NB4 (cell line): ENCODE measurements around the gene MTHFR.

Experiments
- DNase-seq: peaks from one replicate; pipeline ENCODE4 v3.0.0; 2010; ENCODE audit warnings: low read depth
- H3K4me3 ChIP-seq: one replicate; pipeline ENCODE4 v1.5.1; 2011; ENCODE audit warnings: mild to moderate bottlenecking, low read depth, low read length, moderate library complexity
- MYC ChIP-seq: IDR thresholded peaks from 2 replicates; pipeline ENCODE4 v1.6.1; 2011; ENCODE audit warnings: low read depth, low read length
- POLR2A ChIP-seq: IDR thresholded peaks from 2 replicates; pipeline ENCODE4 v1.6.1; 2011; ENCODE audit warnings: mild to moderate bottlenecking; ENCODE audit not compliant: insufficient read length; ENCODE audit errors: extremely low read depth
- TF ChIP-seq, protein P1 (sequence below): IDR thresholded peaks from one replicate; pipeline ENCODE4 v1.5.1; 2012; ENCODE audit warnings: low read depth, low read length
- TF ChIP-seq, protein P2 (sequence below): IDR thresholded peaks from 2 replicates; pipeline ENCODE4 v1.6.1; 2011; ENCODE audit warnings: low read depth, low read length

Gene MTHFR

DNA sequence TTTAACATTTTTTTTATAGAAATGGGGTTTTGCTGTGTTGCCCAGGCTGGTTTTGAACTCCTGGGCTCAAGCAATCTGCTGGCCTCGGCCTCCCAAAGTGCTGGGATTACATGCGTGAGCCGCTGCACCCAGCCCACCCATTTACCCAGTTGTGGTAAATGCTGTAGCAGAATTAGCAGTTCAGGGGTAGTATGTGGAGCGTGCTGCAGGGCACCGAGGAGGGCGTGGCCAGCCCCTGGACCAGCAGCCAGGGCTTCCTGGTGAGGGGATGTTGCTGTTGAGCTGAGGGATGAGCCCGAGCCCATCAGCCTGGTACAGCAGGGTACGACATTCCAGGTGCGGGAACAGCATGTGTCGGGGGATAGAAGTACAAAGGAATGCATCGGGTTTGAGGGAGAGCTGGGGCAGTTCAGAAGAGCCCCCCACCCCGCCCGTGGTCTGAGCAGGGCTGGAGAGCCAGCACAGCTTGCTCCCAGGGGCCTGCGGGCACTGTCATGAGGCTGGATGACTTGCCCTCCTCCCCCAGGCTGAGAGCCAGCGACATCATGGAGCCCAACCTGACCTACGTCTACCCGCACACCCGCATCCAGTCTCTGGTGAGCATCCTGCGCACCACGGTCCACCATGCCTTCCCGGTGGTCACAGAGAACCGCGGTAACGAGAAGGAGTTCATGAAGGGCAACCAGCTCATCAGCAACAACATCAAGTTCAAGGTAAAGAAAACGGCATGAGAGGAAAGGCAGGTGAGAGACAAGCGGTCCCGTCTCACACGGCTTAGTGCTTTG is 29.9 kb upstream of the MTHFR start:
- TF ChIP-seq, protein P1, sequence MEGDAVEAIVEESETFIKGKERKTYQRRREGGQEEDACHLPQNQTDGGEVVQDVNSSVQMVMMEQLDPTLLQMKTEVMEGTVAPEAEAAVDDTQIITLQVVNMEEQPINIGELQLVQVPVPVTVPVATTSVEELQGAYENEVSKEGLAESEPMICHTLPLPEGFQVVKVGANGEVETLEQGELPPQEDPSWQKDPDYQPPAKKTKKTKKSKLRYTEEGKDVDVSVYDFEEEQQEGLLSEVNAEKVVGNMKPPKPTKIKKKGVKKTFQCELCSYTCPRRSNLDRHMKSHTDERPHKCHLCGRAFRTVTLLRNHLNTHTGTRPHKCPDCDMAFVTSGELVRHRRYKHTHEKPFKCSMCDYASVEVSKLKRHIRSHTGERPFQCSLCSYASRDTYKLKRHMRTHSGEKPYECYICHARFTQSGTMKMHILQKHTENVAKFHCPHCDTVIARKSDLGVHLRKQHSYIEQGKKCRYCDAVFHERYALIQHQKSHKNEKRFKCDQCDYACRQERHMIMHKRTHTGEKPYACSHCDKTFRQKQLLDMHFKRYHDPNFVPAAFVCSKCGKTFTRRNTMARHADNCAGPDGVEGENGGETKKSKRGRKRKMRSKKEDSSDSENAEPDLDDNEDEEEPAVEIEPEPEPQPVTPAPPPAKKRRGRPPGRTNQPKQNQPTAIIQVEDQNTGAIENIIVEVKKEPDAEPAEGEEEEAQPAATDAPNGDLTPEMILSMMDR, result no peak
- TF ChIP-seq POLR2A (no peak), MYC (no peak)
- TF ChIP-seq, protein P2, sequence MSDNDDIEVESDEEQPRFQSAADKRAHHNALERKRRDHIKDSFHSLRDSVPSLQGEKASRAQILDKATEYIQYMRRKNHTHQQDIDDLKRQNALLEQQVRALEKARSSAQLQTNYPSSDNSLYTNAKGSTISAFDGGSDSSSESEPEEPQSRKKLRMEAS, result no peak
- no peak for DNase-seq
- no peak overlapping the region for H3K4me3 ChIP-seq

DNA sequence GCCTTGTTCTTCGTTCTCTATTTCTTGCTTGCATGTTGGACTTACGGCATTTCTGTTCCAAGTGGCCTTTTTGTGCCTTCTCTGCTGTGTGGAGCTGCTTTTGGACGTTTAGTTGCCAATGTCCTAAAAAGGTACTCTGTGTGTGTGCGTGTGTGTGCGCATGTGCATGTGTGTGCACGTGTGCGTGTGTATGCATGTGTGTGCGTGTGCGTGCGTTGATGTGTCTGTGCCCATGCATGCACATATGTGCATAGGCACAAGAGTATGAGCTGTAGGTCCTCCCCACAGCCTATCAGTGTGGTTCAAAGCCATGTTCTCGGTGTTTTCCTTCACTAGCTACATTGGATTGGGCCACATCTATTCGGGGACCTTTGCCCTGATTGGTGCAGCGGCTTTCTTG is 28.1 kb upstream of the MTHFR start:
- TF ChIP-seq MYC (no peak), POLR2A (no peak)
- TF ChIP-seq, protein P1, result no peak
- TF ChIP-seq, protein P2, result no peak
- H3K4me3 ChIP-seq, result no peak overlapping the region
- DNase-seq, result no peak

DNA sequence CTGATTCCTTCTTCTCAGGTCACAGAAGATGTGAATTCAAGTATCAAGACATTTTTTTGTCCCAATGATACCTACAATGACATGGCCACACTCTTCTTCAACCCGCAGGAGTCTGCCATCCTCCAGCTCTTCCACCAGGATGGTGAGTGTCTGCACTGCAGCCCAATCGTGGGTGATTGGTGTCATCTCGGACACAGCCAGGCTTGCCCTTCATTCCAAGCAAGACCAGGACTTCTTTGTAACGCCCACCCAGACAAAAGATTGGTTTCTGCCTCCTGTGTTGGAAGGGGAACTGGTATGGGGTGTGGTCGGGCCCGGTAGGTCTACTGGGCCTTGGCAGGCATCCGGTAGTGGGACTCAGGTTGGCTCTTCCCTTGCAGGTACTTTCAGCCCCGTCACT is 27.7 kb upstream of the MTHFR start:
- DNase-seq, result no peak
- no peak overlapping the region for H3K4me3 ChIP-seq
- TF ChIP-seq POLR2A, result no peak
- no peak for TF ChIP-seq MYC
- TF ChIP-seq, protein P1, result no peak
- TF ChIP-seq, protein P2, result no peak

DNA sequence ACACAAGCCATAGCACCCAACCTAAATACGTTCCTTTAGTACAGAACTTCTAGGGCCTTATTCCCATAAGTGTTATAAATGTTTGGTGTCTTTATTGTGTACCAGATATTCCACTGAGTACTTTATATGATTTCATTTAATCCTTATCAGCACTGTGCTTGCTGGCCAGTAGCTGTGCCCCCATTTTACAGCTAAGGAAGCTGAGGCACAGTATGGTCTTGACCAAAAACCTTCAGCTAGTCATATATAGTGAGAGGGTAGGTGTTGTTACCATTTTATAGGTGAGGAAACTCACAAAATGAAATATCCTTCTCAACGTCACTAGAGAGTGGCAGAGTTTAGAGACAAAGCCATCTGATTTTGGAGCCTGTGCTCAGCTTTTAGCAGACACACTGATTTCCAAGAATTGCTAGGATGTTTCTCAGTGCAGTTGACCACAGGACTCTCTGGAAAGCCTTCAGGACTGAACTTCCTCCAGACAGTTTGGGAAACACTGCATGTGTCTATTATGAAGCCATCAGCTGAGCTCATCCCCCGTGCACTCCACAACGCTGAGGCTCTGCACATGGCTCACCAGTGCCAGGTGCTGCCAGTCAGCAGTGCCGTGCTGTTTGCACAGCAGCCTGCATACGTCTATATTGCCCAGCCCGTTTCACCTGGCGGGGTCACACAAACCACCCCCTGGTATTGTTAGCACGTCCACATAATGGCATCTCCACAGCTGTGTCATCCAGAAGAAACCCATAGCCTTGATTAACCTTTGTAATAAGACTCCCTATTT is 26.4 kb upstream of the MTHFR start:
- no peak for DNase-seq
- no peak overlapping the region for H3K4me3 ChIP-seq
- TF ChIP-seq, protein P1, result no peak
- TF ChIP-seq, protein P2, result no peak
- TF ChIP-seq MYC, result no peak
- no peak for TF ChIP-seq POLR2A

DNA sequence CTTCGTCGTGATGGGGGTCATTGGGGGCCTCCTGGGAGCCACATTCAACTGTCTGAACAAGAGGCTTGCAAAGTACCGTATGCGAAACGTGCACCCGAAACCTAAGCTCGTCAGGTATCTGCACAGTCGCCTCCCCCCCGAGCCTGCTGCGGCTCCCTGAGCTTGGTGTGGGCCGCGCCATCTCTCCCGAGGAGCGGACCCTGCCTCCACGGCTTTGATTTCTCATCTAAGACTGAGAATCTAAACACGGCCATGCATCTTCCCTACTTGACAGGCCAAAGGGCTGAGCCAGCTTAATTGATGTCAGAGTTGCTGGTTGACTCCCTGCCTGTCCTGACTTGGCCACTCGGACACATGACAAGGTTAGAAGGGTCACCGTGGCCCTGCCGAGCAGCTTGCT is 22.7 kb upstream of the MTHFR start:
- TF ChIP-seq, protein P2, result no peak
- H3K4me3 ChIP-seq, result no peak overlapping the region
- DNase-seq, result no peak

DNA sequence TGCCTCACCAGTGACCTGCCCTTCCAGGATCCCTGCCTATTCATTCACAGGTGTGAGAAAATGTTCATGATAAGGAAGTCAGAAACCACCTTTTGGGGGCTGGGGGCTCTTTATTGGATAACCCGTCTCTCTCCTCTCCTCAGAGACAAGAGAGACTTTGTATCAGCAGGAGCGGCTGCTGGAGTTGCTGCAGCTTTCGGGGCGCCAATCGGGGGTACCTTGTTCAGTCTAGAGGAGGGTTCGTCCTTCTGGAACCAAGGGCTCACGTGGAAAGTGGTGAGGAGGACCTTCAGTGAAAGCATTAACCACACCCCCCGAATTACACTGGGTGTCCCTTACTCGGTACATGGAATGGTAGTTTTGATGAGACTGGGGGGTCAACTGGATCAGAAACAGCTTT is 21.2 kb upstream of the MTHFR start:
- no peak for DNase-seq
- no peak for TF ChIP-seq POLR2A
- TF ChIP-seq MYC, result no peak
- TF ChIP-seq, protein P2, result no peak
- TF ChIP-seq, protein P1, result no peak
- H3K4me3 ChIP-seq, result no peak overlapping the region
